Mammary epithelial cell (primary cell): ENCODE results near the gene FIGNL2.

Experiments used
- CTCF ChIP-seq, 2 donors: IDR thresholded peaks in 1 of 2; conservative IDR thresholded peaks in 1 of 2; 2 replicates each; pipeline ENCODE4 v1.5.1; 2011 to 2012; ENCODE audit warnings: inconsistent platforms in 2 of 2, low read length in 2 of 2, mild to moderate bottlenecking in 2 of 2, control low read depth in 1 of 2, low read depth in 1 of 2; ENCODE audit not compliant: insufficient read depth in 1 of 2; ENCODE audit errors: extremely low read depth in 1 of 2
- EZH2 ChIP-seq: IDR thresholded peaks from 2 replicates; pipeline ENCODE4 v1.6.1; 2012; ENCODE audit warnings: low read length, inconsistent platforms, borderline replicate concordance

- no peak for TF ChIP-seq CTCF (conservative IDR thresholded peaks at IDR 0.05 in 1 of 2, IDR thresholded peaks at IDR 0.05 in 1 of 2; ENCODE audit: extremely low read depth in 1 of 2, insufficient read depth in 1 of 2, low read depth in 1 of 2, low read length in 2 of 2)
- no peak for TF ChIP-seq EZH2
Measured at GRCh38 chr12:51879102-51879501, 30.6 kb upstream of the FIGNL2 start.
